ENCODE data around the gene RIMBP2. TPM values are rescaled to one million over a fixed set of nuclear protein-coding genes. Genes with fewer than 3 reads are reported as not detected.

Gene RIMBP2
- total RNA-seq, 3 donors from 2014 or later: 2.3 to 5.9 (median 5.4) TPM

DNA sequence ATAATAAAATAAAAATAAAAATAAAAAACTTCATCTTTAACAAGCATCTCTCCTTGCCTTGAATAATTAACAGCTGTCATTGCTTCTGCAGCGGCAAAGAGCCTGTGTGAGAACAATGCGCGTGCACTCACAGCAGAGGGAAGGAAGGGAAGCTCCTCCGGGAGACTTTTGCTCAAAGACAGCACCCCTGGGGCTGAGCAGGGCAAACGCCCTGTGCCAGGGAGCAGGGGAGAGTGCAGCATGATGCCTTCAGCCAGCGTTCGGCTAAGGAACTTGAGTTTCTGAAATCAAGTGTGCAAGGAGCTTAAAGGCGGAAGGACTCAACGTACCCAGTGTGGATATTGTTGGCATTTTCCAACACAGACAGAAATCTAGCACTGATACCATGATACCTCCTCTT, 120.5 kb downstream of the RIMBP2 start:
- intact Hi-C loops (cut with DNase I, micrococcal nuclease): no loop called here
- H3K9me3 ChIP-seq: peaks cover 10% of the 10 kb centered on the region
- ATAC-seq (no peak), DNase-seq (no peak)
- no peaks in the 10 kb centered on the region for H3K4me1 ChIP-seq (ENCODE audit: low read depth)
- no peaks in the 10 kb centered on the region for H3K36me3 ChIP-seq (ENCODE audit: low read depth)
- no peak overlapping the region for H3K4me3 ChIP-seq
- TF ChIP-seq CTCF (IDR thresholded peaks at IDR 0.05): no peak

DNA sequence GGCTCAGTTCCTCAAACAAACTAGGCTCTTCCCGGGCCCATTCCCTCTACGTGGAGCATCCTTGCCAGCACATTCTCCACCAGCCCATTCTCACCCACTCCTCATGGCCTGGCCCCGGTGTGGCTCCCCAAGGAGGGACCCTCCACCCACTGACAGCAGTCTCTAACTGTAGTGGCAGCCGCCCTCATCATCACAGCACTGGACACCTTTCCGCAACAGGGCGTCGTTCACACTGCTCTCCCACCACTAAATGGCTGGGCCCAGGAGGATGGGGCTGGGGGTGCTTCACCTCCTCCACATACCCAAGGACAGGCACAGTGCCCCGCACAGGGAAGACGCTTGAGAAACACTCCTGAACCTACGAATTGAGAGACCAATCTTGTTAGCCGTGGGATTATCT, 123.0 kb downstream of the RIMBP2 start:
- intact Hi-C loops (cut with DNase I, micrococcal nuclease): no loop called here
- TF ChIP-seq CTCF (IDR thresholded peaks at IDR 0.05): no peak
- H3K36me3 ChIP-seq (ENCODE audit: low read depth): no peaks in the 10 kb centered on the region
- no peak overlapping the region for H3K4me3 ChIP-seq
- H3K9me3 ChIP-seq: peaks cover 8% of the 10 kb centered on the region
- H3K4me1 ChIP-seq (ENCODE audit: low read depth): no peaks in the 10 kb centered on the region
- DNase-seq: no peak
- ATAC-seq: no peak

GRCh38 chr12:130592641-130593040, 123.5 kb downstream of the RIMBP2 start:
- Histone ChIP-seq H3K9me3 (peaks cover 3% of the 10 kb centered on the region), H3K4me1 (ENCODE audit: low read depth) (no peaks in the 10 kb centered on the region), H3K36me3 (ENCODE audit: low read depth) (no peaks in the 10 kb centered on the region), H3K4me3 (no peak overlapping the region)
- no peak for DNase-seq
- ATAC-seq: no peak
- intact Hi-C loops (cut with DNase I, micrococcal nuclease): no loop called here
- no peak for TF ChIP-seq CTCF (IDR thresholded peaks at IDR 0.05)

DNA sequence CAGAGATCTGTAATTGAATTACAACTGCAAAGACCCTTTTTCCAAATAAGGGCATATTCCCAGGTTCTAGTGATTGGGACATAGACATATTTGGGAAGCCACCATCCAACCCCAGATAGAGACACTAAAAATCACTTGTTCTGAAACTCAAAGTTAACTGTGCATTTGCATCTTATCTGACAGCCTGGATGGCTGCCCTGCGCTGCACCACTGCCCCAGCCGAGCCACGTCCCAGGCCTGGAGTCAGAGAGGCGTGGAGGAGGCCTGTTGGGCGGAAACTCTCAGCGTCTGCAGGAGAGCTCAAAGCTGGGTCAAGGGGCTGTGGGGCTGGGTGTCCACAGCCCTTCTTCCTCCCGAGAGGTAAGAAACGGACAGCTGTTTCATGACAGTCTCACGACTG, 124.4 kb downstream of the RIMBP2 start:
- Histone ChIP-seq H3K36me3 (ENCODE audit: low read depth) (no peaks in the 10 kb centered on the region), H3K4me1 (ENCODE audit: low read depth) (no peaks in the 10 kb centered on the region), H3K9me3 (no peaks in the 10 kb centered on the region), H3K4me3 (no peak overlapping the region)
- intact Hi-C loops (cut with DNase I, micrococcal nuclease): no loop called here
- TF ChIP-seq CTCF (IDR thresholded peaks at IDR 0.05): no peak
- no peak for ATAC-seq
- no peak for DNase-seq

GRCh38 chr12:130590685-130591084, 125.4 kb downstream of the RIMBP2 start:
- no peak for TF ChIP-seq CTCF (IDR thresholded peaks at IDR 0.05)
- Histone ChIP-seq H3K36me3 (ENCODE audit: low read depth) (no peaks in the 10 kb centered on the region), H3K4me1 (ENCODE audit: low read depth) (no peaks in the 10 kb centered on the region), H3K4me3 (no peak overlapping the region), H3K9me3 (no peaks in the 10 kb centered on the region)
- ATAC-seq (no peak), DNase-seq (no peak)
- intact Hi-C loops (cut with DNase I, micrococcal nuclease): no loop called here

All from mucosa of descending colon (tissue), 3 donors.